Measurements from ENCODE around the gene OSBPL6.
"Not testable (repeated sequence)": the region's sequence is repeated elsewhere in the genome, so short reads cannot be mapped to it uniquely, and the experiment has no call there.

Gene OSBPL6

DNA sequence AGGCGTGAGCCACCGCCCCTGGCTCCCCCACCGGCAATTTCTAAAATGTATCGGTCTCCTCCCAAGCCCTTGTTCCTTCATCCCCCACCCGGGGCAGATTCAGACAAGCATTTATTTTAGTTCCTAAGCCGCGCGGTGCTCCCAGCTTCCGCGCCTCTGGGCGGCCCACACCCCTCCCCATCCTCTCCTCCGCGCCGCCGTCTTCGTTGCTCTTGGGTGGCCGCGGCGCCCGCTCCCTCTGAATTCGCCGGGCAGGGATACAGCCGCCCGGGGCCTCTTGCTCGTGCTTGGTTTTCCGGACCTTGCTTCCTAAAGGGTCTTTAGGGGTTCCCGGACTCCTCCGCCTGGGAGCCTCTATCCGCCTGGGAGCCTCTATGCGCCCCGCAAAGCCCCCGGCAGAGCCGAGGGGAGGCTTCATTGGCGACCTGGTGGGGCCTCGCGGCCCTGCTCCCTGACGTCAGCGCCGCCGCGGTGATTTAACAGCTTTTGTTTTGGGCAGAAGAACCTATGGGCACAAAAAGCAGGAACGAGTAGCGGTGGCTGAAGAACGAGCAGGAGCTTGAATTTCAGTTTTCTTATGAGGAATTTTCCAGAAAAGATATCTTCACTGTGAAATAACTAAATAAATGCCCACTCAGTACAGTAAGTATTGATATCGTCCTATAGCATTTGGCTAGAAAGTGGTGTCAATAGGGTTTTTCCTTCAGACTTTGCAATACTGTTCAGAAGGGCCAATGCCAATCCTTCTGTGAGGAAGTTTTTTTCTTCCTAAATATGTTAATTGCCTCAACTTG is 219.4 kb downstream of the OSBPL6 start:
- peak; percentile 72 for DNase-seq

DNA sequence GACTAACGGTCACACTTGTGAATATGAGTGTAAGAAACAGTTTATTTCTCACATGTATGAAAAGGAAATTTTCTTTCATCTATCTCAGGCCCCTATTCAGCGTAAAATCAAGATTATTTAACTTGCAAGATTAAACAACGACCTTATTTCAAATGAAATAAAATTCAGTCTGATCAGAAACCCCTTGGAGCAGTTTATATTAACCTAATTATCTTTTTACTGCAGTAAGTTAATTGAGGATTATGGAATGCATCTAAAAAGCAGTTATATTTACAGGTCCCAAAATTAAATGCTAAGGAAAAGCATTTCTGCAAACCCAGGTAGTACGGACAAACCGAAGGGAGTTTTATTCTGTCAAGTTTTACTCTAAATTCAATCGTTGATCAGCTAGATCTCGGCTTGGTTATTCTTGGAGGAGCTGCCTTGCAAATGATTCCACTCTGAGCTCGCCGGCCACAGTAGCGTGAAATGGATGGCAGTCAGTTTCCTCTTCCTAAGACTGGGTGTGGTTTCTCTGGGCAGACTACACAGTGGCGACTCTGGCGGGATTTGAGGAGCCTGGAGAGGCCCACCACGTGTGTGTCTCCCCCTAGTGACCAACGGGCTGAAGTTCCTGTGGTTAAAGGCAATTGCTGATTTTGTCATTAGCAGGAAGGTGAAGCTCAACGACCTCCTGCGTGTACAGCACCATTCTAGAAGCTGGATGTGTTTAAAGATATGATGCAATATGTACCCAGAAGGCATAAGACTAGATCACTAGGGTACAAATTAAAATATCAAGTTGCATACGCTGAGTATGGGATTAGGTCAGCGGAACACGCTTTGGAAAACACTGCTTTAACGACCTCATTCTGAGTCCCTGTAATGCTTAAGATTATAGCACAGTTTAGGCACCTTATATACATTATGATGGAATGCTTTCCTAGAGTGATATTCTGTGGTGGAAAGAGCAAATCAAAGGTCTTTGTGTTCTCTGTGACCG is 220.2 kb downstream of the OSBPL6 start:
- DNase-seq: peak; percentile 66

DNA sequence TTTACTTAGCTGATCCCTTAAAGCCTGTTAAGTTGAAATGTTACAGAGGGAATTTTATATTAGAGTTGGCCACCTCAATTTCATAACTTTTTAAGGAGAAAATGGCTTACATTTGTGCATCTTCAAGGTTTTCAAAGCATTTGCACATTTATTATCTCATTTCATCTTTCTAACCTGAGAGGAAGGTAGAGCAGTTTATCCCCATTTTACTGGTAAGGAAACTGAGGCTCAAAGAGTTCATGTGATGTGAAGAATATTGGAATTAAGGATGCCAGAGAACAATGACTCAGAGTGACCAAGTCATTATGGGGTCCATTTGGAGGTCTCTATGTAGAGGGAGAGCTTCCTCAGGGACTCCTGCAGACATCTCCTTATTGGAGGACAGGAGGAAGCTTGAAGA is 221.7 kb downstream of the OSBPL6 start:
- DNase-seq: no peak

DNA sequence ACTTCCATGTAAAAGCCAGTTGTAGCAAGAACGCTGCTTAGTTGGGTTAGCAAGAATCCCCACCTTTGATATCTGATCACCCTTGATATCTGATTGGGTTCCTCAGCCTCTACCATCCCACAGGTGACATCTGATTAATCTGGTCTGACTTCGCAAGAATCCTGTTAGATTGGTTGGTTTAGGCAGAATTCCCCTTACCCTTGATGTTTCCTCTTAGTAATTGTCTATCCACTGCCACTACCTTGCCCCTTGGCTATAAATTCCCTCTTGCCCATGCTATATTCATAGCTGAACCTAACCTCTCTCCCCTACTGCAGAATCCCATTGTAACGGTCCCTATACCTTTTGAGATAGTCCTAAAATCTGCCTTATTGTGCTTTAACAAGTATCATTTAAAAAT is 223.6 kb downstream of the OSBPL6 start:
- no peak for DNase-seq

DNA sequence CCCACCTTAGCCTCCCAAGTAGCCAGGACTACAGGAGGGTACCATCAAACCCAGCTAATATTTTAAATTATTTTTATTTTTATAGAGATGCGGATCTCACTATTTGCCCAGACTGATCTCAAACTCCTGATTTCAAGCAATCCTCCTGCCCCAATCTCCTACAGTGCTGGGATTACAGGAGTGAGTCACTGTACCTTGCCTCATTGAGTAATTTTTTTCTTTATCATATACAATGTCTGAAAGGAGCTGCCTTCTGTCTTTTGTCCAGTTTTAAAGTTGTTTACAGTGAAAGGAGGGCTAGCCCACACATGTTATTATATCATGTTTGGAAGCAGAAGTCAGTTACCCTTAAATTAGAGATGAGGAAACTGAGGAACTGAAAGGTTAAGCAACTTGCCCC is 224.1 kb downstream of the OSBPL6 start:
- DNase-seq: no peak

DNA sequence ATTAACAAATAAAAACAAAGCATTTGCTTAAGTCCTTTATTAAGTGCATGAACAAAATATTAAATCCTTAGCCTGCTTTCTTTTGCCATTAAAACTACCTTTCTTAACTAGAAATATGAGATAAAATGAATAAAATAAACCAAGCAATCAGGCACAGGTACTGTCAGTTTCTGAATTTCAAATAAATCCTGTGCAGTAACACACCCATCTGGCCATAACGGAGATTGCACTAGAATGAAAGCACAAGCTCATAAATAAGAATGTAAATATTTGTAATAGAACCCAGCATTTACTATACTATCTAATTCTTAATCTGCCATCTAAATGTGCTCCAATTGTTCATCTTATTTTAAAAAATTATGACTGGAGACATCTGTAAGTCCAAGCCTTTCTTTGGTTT is 224.8 kb downstream of the OSBPL6 start:
- no peak for DNase-seq

DNA sequence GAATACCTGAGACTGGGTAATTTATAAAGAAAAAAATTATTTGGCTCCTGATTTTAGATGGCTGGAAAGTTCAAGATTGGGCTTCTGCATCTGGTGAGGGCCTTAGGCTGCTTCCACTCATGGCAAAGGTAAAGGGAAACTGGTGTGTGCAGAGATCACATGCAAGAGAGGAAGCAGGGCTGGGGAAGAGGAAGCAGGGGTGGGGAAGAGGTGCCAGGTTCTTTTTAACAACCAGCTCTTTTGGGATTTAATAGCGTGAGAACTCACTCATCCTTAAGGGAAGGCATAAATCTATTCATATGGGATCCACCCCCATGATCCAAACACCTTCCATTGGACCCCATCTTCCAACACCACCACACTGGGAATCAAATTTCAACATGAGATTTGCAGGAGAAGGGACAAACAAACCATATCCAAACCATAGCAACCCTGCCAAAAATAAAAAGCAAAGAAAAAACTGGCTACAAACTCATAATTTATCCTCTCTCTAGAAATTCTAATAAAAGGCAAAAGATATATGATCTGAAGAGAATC is 226.2 kb downstream of the OSBPL6 start:
- DNase-seq: no peak

DNA sequence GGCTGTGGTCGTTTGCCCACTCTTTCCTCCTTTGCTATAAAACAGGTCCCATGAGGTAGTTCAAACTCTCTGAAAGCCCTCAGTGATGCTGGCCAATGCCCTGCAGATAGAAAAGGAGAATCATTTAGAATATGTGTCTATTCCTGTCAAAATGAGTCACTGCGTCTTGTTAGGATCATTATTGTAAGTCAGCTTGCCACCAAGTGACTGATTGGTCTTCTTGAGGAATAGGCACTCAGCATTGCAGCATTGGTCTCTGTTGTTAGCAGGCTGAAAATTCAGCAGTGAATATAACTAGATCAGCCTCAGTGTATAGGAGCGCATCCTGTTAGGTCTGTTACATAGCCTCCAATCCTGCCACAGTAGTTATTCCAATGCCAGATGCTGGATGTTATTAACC is 227.8 kb downstream of the OSBPL6 start:
- DNase-seq: no peak

DNA sequence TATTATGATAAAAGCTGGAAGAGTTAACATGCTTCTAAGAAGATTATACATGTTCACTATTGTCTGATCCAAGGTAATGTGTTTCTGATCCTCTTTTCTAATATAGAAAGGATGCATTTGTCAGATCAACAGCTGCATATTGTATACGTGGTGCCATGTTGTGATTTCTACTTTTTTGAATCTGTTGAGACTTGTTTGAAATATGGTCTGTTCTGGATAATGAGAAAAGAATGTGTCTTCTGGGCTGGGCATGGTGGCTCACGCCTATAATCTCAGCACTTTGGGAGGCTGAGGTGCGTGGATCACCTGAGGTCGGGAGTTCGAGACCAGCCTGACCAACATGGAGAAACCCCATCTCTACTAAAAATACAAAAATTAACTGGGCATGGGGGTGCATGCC is 229.4 kb downstream of the OSBPL6 start:
- not testable (repeated sequence) for DNase-seq

DNA sequence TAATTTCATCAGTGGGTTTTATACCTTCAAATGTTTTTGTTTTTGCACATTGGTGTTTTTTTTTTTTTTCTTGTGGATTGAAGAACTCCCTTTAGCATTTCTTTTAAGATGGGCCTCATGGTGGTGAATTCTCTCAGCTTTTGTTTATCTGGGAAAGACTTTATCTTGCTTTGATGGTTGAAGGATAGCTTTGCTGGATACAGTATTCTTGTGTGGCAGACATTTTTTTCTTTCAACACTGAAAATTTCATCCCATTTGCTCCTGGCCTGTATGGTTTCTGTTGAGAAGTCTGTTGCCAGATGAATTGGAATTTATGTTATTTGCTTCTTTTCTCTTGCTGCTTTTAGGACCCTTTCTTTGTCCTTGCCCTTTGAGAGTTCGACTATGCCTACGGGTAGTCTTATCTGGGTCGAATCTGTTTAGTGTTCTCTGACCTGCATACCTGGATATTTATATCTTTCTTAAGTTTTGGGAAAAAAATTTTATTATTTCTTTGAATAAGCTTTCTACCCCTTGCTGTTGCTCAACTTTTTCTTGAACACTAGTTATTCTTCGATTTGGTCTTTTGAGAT is 231.0 kb downstream of the OSBPL6 start:
- DNase-seq: no peak

DNA sequence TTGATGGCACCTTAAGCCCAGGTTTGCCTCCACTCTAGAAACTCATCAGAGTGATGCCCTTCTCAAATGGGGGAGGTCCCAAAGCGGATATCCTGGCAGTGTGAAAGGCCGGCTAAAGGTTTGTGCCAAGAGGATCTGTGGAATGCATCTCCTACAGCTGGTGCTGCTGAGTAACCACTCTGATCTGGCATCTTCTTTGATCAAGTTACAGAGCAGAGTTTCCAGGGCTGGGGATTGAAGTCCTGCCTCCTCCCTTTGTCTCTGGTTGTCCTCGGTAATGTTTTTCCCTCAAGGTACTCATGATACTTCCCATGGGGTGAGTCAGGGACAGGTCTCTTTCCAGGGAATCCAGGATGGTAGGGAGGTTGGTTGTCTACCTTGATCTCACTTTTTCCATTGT is 232.1 kb downstream of the OSBPL6 start:
- no peak for DNase-seq

DNA sequence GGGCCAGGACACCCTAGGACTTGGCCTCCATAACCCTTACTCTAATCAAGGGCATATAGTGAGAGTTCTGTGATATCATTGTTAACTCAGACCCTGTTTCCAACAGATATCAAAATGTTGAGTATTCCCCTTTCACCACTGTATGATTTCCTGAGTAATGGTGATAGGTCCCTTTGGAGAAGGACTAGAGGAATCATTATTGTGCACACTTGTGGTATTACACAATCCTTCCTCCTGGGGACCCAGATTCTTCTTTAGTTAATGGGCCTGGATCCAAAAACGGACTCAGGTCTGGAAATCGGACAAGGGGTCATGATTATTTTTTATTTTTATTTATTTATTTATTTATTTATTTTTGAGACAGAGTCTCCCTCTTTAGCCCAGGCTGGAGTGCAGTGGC is 233.1 kb downstream of the OSBPL6 start:
- no peak for DNase-seq

DNA sequence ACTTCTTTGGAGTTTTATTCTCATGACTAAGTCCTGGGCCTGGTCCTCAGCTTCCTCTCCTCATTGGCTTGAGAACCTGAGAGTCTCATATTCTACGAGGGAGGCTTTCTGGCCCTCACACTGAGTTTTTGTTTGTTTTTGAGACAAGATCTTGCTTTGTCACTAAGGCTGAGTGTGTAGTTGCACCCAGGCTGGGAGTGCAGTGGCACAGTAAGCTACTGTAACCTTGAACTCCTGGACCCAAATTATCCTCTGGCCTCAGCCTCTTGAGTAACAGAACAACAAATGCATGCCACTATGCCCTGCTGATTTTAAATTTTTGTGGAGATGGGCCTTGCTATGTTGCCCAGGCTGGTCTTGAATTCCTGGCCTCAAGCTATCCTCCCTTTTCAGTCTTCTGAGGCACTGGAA is 234.1 kb downstream of the OSBPL6 start:
- DNase-seq: no peak

DNA sequence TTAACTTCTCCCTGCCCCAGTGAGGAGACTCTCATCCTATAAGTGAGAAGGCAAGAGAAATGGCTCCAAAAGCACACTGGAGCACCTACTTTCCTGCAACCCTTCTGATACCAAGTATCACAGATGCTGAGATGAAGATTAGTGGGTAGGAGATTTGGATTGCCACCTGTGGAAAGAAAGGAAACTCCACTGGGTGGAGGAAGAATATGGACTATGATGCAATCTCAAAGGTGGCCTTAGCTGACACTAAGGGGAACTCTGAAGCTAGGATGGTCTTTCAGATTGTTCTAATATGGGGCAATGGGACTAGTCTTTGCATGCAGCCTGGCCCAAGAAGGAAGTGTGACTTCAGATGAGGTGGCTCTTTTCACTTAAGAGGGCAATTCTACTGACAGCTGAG is 235.0 kb downstream of the OSBPL6 start:
- DNase-seq: no peak

DNA sequence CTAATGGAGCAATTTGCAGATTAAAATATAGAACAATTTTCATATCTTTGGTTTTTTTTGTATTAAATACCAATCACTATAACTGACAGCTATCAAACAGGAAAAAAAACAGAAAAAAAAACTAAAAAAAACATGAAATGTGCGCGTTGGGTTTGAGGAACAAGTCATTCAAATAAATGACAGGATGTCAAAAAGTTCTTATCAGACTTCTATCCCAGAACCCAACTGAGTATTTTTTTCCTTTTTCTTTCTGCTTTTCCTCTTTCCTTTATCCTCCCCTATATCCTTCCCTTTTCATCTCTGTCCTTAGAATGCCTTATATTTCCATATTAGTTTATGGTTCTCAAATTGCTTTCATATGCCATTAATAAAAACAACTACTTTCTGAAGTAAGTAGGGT is 242.3 kb downstream of the OSBPL6 start:
- no peak for DNase-seq

DNA sequence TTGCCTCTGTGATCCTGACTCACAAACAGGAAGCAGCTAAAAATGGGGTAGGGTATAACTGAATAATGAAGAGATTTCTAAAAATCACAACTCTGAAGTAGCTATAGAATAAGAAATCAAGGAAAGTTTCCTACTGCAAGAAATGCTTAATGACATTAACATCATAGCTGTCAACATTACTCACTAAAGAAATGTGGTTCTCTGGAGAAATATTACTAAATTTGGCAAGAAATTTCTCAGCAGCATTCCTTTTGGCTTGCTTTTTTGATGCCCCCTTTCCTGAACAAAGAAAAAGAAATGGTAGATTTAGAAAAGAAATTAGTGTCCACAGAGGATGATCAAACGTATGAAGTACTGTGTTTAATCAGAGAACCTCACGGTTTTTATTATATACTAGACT is 247.1 kb downstream of the OSBPL6 start:
- DNase-seq: no peak

DNA sequence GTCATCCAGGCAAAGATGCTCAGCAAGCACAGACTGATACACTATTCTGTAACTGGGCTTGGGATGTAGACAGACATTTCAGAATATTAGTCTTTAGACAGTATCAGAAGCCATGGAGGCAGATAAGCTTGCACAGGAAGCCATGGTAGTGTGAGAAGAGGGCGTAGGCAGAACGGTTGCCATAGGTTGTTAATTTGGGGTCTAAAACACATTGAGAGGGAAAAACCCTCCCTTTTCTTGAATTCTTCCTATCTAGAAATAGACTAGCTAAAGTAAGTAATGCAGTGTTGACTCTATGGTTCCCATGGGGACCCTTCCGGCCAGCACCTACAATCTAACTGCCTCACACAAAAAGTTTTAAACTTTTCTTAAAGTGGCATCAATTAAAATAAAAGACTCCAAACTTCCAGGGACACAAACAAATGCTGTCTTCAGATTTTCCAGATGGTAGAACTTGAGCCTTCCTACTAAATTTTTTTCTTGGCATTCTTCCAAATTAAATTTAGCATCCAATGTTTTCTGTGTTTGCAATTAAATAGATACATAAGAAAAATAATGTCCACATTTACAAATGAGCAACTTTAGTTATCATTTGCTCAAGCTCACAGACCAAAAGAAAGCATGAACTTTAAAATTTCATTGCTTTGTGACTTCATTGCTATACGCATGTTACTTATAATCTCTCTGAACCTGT is 254.8 kb downstream of the OSBPL6 start:
- no peak for DNase-seq

DNA sequence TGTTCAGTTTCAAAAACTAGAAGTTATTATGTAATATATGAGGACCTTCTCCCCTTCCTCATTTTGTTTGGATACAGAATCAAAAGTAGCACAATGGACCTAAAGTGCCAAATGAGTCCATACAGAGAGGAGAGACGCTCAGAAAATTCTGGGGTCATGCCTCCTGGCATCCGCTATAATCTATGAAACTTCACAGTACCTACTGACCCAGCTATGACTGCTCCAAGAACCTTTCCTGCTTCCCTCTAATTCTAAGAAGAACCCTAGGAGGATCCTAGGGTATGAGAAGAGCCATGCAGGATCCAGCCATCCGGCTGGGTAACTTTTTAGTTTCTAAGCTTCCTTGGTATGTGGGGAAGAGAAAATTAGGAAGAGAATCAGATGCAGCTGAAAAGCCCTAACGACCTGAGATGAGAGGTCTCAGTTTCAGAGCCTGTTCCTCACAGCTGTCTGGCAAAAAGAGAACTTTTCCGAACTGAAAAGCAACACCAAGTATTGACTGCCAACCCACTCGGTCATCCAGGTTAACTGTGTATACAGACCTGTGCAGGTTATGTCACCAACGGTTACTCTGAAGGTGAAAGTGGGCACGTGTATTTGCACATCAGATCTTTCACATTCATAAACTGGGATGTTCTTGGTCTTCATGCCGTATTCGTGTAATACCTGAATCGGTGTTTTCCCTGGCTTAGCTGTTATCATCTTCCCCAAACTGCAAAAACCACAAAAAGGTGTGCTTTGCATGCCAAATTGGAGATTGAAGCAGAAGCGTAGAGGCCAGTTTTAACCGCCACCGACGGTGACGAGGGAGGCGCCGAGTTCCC is 255.6 kb downstream of the OSBPL6 start:
- peak; percentile 11 for DNase-seq

DNA sequence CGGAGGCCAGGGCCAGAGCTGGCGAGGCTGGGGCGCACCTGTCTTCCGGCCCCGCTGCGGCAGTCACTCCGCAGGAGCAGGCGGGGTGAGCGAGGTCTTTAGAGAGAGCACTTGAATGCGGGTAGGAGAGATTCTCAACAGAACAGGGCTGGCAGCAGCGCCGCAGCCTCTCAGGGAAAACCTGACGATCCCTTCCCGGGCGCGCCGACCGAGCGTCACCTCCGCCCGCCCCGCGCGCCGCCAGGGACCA is 256.1 kb downstream of the OSBPL6 start:
- DNase-seq: no peak

DNA sequence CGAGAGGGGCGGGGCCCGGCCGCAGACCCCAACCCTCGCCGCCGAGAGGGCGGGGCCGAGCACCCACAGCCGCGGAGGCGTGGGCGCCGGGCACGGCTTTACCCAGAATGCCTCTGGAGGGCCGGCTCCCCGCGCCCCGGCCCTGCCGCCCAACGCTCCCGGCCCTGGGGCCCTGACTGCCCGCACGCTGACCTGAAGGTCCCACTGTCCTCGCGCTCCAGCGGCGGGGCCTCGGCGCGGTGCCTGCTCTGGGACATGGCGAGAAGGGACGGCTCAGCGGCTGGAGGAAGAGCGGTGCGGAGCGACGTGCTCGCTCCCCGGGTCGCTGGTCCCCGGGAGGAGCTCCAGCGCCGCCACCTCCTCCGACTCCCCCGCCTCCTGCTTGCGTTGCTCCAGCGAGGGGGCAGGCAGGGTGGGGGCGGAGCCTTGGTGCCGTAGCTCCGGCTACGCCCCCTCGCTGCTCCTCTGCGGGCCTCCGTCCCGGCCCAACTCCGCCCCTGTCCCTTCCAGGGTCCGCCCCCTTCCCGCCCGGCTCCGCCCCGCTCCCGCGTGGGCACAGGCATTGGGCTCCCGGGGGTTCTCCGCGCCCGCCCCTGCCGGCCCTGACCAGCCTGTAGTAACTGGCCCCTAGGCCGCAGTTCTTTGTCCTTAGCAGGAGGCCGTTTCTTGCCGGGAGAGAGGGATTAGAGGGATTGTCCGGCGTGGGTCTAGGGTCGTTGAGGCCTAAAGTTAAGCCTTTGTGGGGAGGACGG is 256.6 kb downstream of the OSBPL6 start, which contains the start of the genes PJVK and PRKRA:
PJVK (plus strand) TSS at position 605 of the 752 bp plus-strand sequence. CDS start 2,032 bp downstream, outside the sequence.
PRKRA (minus strand) TSS at position 402 of the 752 bp plus-strand sequence; CDS start at position 257, 145 bp downstream.
- DNase-seq: peak; percentile 96

DNA sequence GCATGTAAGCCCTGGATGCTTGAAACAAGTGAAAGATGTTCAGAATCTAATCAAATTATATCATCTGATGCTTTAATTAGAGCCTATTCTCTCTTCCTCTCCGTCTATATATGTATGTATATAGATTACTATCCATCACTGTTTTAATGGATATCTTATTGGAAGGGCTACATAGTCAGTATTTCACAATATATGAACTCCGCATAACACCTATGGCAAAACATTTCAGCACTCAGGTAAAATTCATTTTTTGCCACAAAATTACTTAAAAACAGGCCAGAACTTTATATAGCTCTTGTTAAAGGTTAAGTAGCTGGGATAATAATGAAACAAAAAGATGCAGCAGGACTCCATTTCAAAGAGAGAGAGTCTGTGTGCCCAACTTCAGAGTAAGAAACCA is 258.0 kb downstream of the OSBPL6 start:
- DNase-seq: no peak

Measured in stimulated activated CD4-positive, alpha-beta T cell treated with anti-CD3 and anti-CD28 coated beads, Interleukin-12 subunit alpha, Interleukin-12 subunit beta, amount 100 ng/mL, for 4 hours (primary cell).